ENCODE results near the gene DNASE1L1.

Gene DNASE1L1

DNA sequence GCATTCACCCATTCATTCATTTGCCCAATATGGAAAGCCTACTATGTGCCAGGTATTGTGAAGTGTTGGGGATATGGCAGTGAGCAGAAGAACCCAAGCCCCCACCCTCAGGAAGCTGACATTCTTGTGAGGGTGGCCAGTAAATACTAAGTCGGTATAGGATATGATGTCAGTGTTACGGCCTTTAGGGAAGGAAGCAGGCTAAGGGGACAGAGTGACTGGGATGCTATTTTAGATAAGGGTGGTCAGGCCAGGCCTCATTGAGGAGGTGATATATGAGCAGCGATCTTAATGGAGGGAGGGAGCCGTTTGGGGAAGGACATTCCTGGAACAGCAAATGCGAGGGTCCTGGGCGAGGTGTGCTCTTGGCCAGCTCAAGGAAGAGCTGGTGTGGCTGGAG lies 21.4 kb upstream of the DNASE1L1 start:
- TF ChIP-seq EGR1 (IDR thresholded peaks at IDR 0.05) (no peak), ZBTB7A (IDR thresholded peaks at IDR 0.05; ENCODE audit: low read depth) (no peak), CREB1 (IDR thresholded peaks at IDR 0.05; ENCODE audit: low read depth) (no peak), TAF1 (IDR thresholded peaks at IDR 0.05; ENCODE audit: low read depth) (no peak), TCF12 (IDR thresholded peaks at IDR 0.05; ENCODE audit: low read depth) (no peak), FOXM1 (IDR thresholded peaks at IDR 0.05; ENCODE audit: borderline replicate concordance, low read depth) (no peak), NFIC (IDR thresholded peaks at IDR 0.05) (no peak), TEAD4 (IDR thresholded peaks at IDR 0.05) (no peak)

DNA sequence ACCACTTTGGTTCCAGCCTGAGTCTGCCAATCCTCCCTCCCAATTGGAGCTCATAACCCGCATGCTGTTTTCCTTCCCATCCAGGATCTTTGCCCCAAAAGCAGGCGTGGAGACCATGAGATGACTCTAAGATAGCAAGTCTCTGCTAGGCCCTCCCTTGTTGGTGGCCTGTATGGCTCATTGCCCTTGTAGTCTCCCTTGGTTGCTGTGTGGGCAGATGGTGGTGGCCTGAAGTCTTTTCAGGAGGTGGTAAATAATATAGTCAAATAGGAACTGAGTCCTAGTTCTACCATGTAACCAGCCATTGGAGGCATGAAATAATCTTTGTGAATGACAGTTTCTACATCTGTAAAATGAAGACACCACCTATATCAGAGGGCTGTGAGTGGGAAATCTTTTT lies 20.7 kb upstream of the DNASE1L1 start:
- TF ChIP-seq EGR1 (IDR thresholded peaks at IDR 0.05) (no peak), YY1 (IDR thresholded peaks at IDR 0.05; ENCODE audit: low read depth) (no peak), CREB1 (IDR thresholded peaks at IDR 0.05; ENCODE audit: low read depth) (no peak)
- TF ChIP-seq, protein P1, sequence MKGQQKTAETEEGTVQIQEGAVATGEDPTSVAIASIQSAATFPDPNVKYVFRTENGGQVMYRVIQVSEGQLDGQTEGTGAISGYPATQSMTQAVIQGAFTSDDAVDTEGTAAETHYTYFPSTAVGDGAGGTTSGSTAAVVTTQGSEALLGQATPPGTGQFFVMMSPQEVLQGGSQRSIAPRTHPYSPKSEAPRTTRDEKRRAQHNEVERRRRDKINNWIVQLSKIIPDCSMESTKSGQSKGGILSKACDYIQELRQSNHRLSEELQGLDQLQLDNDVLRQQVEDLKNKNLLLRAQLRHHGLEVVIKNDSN (IDR thresholded peaks at IDR 0.05), result no peak

DNA sequence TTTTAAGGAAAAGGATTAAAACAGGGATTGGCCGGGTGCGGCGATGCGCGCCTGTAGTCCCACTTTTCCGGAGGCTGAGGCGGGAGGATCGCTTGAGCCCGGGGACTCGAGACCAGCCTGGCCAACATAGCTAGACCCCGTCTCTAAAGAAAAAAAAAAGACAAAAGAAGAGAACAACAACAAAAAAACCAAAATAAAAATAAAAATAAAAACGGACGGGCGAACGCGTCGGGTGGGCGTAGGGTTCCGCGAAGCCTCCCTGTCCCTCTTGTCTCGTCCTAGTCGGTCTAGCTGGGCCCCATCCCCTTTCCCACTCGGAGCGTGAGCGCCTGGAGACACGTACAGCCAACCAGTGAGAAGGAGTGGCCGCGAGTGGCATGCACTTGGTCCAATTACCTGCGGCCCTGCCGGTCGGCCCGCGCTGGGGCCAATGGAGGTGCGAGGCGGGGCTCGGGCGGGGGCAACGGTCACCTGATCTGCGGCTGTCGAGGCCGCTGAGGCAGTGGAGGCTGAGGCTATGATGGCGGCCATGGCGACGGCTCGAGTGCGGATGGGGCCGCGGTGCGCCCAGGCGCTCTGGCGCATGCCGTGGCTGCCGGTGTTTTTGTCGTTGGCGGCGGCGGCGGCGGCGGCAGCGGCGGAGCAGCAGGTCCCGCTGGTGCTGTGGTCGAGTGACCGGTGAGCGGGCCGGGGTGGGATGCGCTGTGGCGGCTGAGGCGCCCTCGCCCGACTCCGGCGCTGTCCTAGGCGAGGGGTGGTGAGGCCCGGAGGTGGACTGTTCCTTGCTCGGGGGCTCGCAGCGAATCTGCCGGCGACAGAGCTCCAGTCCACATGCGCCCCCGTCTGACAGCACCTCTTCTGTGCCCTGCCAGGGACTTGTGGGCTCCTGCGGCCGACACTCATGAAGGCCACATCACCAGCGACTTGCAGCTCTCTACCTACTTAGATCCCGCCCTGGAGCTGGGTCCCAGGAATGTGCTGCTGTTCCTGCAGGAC lies 19.4 kb upstream of the DNASE1L1 start, which contains the start of gene ATP6AP1:
ATP6AP1 (plus strand) TSS at position 502 of the 996 bp plus-strand sequence; CDS start at position 518, 16 bp downstream.
- TF ChIP-seq EP300 (IDR thresholded peaks at IDR 0.05; ENCODE audit: borderline replicate concordance), result no peak
- TF ChIP-seq, protein P1 (IDR thresholded peaks at IDR 0.05), result peak; percentile 92
- TF ChIP-seq TAF1 (IDR thresholded peaks at IDR 0.05; ENCODE audit: low read depth), result peak; percentile 59; the same call in 1 of the 2 replicates
- no peak for TF ChIP-seq FOXM1 (IDR thresholded peaks at IDR 0.05; ENCODE audit: borderline replicate concordance, low read depth)
- 0 out of 2 replicates have a peak, but pooled peaks have one; percentile 14 for TF ChIP-seq EGR1 (IDR thresholded peaks at IDR 0.05)
- TF ChIP-seq CEBPB (IDR thresholded peaks at IDR 0.05), result no peak
- no peak for TF ChIP-seq RAD21 (IDR thresholded peaks at IDR 0.05; ENCODE audit: low read depth)
- TF ChIP-seq, protein P2, sequence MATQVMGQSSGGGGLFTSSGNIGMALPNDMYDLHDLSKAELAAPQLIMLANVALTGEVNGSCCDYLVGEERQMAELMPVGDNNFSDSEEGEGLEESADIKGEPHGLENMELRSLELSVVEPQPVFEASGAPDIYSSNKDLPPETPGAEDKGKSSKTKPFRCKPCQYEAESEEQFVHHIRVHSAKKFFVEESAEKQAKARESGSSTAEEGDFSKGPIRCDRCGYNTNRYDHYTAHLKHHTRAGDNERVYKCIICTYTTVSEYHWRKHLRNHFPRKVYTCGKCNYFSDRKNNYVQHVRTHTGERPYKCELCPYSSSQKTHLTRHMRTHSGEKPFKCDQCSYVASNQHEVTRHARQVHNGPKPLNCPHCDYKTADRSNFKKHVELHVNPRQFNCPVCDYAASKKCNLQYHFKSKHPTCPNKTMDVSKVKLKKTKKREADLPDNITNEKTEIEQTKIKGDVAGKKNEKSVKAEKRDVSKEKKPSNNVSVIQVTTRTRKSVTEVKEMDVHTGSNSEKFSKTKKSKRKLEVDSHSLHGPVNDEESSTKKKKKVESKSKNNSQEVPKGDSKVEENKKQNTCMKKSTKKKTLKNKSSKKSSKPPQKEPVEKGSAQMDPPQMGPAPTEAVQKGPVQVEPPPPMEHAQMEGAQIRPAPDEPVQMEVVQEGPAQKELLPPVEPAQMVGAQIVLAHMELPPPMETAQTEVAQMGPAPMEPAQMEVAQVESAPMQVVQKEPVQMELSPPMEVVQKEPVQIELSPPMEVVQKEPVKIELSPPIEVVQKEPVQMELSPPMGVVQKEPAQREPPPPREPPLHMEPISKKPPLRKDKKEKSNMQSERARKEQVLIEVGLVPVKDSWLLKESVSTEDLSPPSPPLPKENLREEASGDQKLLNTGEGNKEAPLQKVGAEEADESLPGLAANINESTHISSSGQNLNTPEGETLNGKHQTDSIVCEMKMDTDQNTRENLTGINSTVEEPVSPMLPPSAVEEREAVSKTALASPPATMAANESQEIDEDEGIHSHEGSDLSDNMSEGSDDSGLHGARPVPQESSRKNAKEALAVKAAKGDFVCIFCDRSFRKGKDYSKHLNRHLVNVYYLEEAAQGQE (IDR thresholded peaks at IDR 0.05; ENCODE audit: low read depth), result no peak
- TF ChIP-seq CREB1 (IDR thresholded peaks at IDR 0.05; ENCODE audit: low read depth), result no peak
- TF ChIP-seq ZBTB7A (IDR thresholded peaks at IDR 0.05; ENCODE audit: low read depth), result no peak
- no peak for TF ChIP-seq NFIC (IDR thresholded peaks at IDR 0.05)
- TF ChIP-seq YY1 (IDR thresholded peaks at IDR 0.05; ENCODE audit: low read depth), result peak; percentile 92
- no peak for TF ChIP-seq TCF12 (IDR thresholded peaks at IDR 0.05; ENCODE audit: low read depth)
- TF ChIP-seq, protein P3, sequence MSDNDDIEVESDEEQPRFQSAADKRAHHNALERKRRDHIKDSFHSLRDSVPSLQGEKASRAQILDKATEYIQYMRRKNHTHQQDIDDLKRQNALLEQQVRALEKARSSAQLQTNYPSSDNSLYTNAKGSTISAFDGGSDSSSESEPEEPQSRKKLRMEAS (IDR thresholded peaks at IDR 0.05), result peak; percentile 51

DNA sequence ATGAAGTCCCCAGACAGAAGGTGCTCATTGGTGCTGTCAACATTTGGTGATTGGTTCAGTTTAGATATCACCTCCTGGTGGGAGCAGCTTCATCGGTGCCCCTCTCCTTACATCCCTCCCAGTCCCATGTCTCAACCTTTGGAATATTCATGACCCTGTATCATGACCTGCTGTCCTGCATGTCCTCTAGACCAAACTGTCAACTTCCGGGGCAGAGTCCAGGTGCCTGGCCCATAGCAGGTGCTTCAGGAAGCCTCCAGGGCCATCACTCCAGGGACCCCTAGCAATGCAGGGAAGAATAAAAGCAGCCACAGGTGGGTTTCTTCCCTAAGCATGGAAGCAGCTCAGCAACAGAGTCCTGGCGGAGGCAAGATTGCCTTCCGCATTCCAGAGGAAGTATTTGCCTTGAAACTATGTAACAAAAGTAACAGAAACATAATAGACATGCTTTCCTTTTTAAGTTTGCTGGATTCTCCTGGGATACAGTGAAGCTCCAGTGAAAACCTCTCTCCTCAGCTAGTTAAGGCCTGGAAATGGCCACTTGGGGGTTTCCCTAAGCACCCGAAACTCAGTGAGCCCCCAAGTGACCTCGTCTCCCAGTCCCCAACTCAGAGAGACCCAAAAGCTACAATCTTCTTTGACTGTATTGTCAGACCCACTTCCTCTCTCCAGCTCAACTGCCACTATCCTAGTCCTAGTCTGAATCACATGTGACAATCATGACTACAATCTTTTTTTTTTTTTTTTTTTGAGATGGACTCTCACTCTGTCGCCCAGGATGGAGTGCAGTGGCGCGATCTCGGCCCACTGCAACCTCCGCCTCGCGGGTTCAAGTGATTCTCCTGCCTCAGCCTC lies 18.1 kb upstream of the DNASE1L1 start:
- TF ChIP-seq CREB1 (IDR thresholded peaks at IDR 0.05; ENCODE audit: low read depth) (no peak), TEAD4 (IDR thresholded peaks at IDR 0.05) (no peak), EP300 (IDR thresholded peaks at IDR 0.05; ENCODE audit: borderline replicate concordance) (no peak), YY1 (IDR thresholded peaks at IDR 0.05; ENCODE audit: low read depth) (no peak), ZBTB7A (IDR thresholded peaks at IDR 0.05; ENCODE audit: low read depth) (no peak), EGR1 (IDR thresholded peaks at IDR 0.05) (no peak), TAF1 (IDR thresholded peaks at IDR 0.05; ENCODE audit: low read depth) (no peak), NFIC (IDR thresholded peaks at IDR 0.05) (no peak), FOXM1 (IDR thresholded peaks at IDR 0.05; ENCODE audit: borderline replicate concordance, low read depth) (no peak), RAD21 (IDR thresholded peaks at IDR 0.05; ENCODE audit: low read depth) (no peak), TCF12 (IDR thresholded peaks at IDR 0.05; ENCODE audit: low read depth) (no peak), CEBPB (IDR thresholded peaks at IDR 0.05) (no peak)
- TF ChIP-seq, protein P3 (IDR thresholded peaks at IDR 0.05), result no peak
- TF ChIP-seq, protein P2 (IDR thresholded peaks at IDR 0.05; ENCODE audit: low read depth), result no peak
- TF ChIP-seq, protein P1 (IDR thresholded peaks at IDR 0.05), result no peak

Measured in Ishikawa (cell line).